GM18520 (cell line): ENCODE results near the gene AUTS2.

ENCODE experiments used
- ATAC-seq: cut with Tn5 transposase; IDR thresholded peaks from one replicate; pipeline ENCODE4 v1.9.1; 2021; ENCODE audit not compliant: unreplicated experiment

The AUTS2 gene

GRCh38 chr7:70098133-70098561 lies 499.9 kb downstream of the AUTS2 start:
- no peak for ATAC-seq

GRCh38 chr7:70098905-70099672 lies 500.8 kb downstream of the AUTS2 start:
- ATAC-seq = no peak

DNA sequence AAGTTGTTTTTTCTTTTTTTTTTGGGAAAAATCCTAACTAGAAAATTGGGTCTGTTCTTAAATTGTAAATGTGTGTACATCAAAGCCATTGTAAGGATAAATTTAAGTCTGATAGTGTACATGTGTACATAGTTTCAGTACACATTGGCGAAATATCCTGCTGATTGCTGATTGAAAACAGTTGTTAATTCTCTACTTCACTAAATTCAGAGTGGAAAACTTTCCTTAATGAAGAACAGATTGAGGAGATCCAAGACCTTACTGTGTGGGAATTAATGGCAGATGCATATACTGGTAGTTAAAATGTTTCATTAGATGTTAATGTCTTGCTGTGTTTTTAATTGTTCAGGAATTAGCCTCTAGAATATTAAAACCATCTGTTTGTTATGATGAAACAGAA lies 506.0 kb downstream of the AUTS2 start:
- ATAC-seq = no peak

- ATAC-seq = no peak
Measured at GRCh38 chr7:70113078-70113477, 514.8 kb downstream of the AUTS2 start.

DNA sequence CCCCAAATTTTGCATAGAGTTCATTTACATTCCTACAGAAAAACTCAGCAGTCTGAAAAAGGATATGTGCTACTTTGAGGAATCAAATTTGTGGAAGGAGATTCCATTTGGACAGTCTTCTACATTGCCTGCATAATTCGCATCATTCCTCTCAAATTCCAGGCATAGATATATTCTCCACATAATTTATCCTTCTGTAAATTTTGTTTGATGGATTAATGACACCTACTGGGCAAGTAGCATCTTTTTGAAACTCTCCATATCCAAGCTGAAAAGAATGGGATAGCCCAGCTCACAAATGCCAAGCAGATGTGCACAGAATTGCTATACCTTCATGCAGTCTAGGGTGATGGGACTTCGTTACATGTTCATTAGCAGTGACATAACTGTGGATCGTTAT lies 515.3 kb downstream of the AUTS2 start:
- ATAC-seq = no peak

GRCh38 chr7:70114806-70115205 lies 516.5 kb downstream of the AUTS2 start:
- no peak for ATAC-seq

GRCh38 chr7:70116244-70116643 lies 518.0 kb downstream of the AUTS2 start:
- ATAC-seq = no peak

DNA sequence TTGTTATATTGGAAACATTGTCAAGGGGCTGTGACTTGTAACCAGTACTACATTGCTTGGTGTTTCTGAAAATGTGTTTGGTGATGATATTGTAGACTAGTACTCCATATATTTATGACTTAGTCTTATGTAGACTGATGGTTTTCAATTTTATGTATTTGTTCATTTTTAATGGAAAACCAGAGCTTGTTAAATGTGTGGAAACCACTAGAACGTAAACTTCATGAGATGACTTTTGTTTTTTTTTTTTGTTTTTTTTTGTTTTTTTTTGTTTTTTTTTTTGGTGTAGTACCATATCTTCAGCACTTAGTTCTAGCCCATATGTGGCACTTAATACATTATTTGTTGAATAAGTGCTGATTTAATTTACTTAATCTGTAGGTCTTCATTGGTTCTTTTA lies 518.6 kb downstream of the AUTS2 start:
- no peak for ATAC-seq

GRCh38 chr7:70120851-70121250 lies 522.6 kb downstream of the AUTS2 start:
- no peak for ATAC-seq

GRCh38 chr7:70131817-70132216 lies 533.5 kb downstream of the AUTS2 start:
- ATAC-seq = no peak

GRCh38 chr7:70132226-70132851 lies 534.1 kb downstream of the AUTS2 start:
- ATAC-seq = no peak

DNA sequence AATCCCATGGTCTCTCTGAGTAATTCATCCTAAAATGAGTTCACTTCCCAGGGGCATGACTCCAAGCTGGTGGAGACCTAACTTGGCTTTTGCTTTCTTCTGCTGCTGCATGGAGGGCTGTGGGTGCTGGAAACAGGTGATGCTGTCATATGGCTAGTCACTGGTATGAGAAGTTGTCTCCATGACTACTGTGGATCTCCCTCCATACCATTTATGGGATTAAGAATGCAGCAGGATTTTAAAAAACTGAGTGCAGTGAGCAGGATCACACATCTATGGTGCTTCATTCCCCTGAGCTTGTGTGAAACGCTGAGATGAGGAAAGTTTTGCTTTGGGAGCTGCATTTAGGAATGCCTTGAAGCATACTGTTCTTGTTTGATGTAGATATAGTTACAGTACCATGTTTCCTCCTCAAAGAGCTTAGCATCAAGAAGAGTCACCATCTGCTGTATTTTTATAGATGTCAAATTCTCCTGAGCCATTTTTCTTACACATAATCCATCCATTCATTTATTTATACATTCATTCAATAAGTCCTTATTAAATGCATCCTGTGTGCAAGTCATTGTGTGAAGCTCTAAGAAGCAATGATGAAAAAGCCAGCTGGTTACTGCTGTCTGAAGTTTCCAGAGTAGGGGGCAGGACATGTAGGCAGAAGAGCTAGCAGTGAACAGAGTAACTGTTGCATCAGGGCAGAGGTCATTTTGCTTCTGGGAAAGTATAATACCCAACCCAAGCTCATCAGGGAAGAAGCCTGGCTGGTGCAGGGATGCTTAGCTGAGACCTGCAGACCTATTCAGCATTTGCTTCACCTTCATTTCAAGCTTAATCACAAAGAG lies 534.8 kb downstream of the AUTS2 start:
- ATAC-seq = no peak

GRCh38 chr7:70134029-70134770 lies 535.9 kb downstream of the AUTS2 start:
- no peak for ATAC-seq

DNA sequence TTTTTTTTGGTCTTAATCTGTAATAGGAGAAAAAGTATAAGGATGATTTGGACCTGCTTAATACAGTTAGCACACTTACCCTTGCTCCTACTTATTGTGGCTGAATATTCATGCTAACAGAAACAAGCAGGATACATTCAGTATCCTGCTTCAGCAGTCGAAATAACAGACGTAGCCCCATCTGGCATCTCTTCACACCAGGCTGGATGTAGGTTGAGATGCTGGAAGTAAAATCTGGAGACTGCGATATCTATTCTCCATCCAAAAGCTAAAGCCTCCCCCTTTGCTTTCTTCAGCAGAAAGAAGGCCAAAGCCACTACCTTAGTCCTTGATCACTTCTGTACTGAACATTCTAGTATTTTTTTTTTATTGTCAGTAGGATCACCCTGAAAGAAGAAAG lies 537.4 kb downstream of the AUTS2 start:
- ATAC-seq = no peak

GRCh38 chr7:70137126-70137525 lies 538.9 kb downstream of the AUTS2 start:
- no peak for ATAC-seq

GRCh38 chr7:70142247-70142932 lies 544.1 kb downstream of the AUTS2 start:
- no peak for ATAC-seq

- no peak for ATAC-seq
Measured at GRCh38 chr7:70143075-70144044, 545.1 kb downstream of the AUTS2 start.

GRCh38 chr7:70148997-70149396 lies 550.7 kb downstream of the AUTS2 start:
- no peak for ATAC-seq

DNA sequence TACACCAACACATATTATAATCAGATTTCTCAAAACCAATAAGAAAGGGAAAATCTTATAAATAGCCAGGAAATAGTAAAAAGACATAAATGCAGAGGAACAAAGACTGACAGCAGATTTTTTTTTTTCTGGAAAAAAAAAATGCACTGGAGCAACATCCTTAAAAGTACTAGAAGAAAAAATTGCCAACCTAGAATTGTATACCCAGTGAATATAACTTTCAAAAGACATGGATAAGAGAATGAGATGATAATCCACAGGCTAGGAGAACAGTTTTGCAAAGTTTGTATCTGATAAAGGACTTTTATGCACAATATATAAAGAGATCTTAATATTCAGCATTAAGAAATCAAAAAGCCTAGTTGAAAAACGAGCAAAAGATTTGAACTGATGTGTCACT lies 554.0 kb downstream of the AUTS2 start:
- no peak for ATAC-seq
